Activated naive CD4-positive, alpha-beta T cell treated with anti-CD3 and anti-CD28 coated beads, Interleukin-2, amount 50 U/mL, for 72 hours (primary cell): ENCODE measurements around the gene STK31. TPM values are rescaled to one million over a fixed set of nuclear protein-coding genes. Genes with fewer than 3 reads are reported as not detected.
"Not testable (repeated sequence)": the region's sequence is repeated elsewhere in the genome, so short reads cannot be mapped to it uniquely, and the experiment has no call there.

ENCODE experiments used
- ATAC-seq, 2 donors: fragments of 150-1000 bp; cut with Tn5 transposase; 2 replicates each; pipeline ENCODE4 v1.10.0; 2021; ENCODE audit warnings: mild to moderate bottlenecking in 2 of 2, moderate library complexity in 2 of 2
- DNase-seq, 2 donors: peaks; one replicate each; pipeline ENCODE4 v3.0.0; 2021 to 2022; ENCODE audit warnings: low spot score in 2 of 2
- H3K27ac Mint-ChIP-seq, 2 donors: one replicate each; pipeline ENCODE4 v1.8.0; 2022; ENCODE audit warnings: mild to moderate bottlenecking in 2 of 2, mixed read lengths in 2 of 2
- H3K36me3 Mint-ChIP-seq, 2 donors: one replicate each; pipeline ENCODE4 v1.8.0; 2022; ENCODE audit warnings: mixed read lengths in 2 of 2
- H3K9me3 Mint-ChIP-seq, 2 donors: one replicate each; pipeline ENCODE4 v1.8.0; 2022; ENCODE audit warnings: mixed read lengths in 2 of 2
- total RNA-seq, 2 donors: library from RNA; stranded (reverse); gene quantifications; one replicate each; pipeline ENCODE4 v1.2.3, GENCODE V29; 2022

The STK31 gene, protein sequence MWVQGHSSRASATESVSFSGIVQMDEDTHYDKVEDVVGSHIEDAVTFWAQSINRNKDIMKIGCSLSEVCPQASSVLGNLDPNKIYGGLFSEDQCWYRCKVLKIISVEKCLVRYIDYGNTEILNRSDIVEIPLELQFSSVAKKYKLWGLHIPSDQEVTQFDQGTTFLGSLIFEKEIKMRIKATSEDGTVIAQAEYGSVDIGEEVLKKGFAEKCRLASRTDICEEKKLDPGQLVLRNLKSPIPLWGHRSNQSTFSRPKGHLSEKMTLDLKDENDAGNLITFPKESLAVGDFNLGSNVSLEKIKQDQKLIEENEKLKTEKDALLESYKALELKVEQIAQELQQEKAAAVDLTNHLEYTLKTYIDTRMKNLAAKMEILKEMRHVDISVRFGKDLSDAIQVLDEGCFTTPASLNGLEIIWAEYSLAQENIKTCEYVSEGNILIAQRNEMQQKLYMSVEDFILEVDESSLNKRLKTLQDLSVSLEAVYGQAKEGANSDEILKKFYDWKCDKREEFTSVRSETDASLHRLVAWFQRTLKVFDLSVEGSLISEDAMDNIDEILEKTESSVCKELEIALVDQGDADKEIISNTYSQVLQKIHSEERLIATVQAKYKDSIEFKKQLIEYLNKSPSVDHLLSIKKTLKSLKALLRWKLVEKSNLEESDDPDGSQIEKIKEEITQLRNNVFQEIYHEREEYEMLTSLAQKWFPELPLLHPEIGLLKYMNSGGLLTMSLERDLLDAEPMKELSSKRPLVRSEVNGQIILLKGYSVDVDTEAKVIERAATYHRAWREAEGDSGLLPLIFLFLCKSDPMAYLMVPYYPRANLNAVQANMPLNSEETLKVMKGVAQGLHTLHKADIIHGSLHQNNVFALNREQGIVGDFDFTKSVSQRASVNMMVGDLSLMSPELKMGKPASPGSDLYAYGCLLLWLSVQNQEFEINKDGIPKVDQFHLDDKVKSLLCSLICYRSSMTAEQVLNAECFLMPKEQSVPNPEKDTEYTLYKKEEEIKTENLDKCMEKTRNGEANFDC
- total RNA-seq, result under 1 TPM; 0.07 to 0.18 TPM

DNA sequence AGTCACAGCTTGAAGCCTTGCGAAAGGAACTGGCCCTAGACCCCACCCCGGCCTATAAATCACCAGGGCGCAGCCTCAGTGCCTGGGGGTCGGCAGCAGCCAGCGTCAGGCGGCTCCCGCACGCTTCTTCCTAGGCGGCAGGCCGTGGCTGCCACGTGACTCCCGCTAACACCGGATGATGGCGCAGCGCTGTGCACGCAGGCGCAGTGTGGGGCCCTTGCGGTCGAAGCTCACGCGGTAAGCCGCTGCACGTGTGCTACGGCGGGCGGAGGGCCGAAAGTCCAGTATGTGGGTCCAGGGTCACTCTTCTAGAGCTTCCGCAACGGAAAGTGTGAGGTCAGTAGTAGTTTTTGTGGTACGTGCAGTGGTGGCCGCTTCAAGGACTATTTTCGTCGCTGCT lies at the start of gene STK31:
Gene STK31 (plus strand): TSS at position 220 of the 400 bp plus-strand sequence. CDS start 67 bp downstream, at position 287.
- Mint-ChIP-seq H3K9me3 (peaks cover 3 to 10% of the 10 kb centered on the region in 2 donors), H3K27ac (no peak within 1 kb of the TSS), H3K36me3 (peaks cover 9 to 10% of the 10 kb centered on the region in 2 donors)
- no peak for DNase-seq
- no peak for ATAC-seq

DNA sequence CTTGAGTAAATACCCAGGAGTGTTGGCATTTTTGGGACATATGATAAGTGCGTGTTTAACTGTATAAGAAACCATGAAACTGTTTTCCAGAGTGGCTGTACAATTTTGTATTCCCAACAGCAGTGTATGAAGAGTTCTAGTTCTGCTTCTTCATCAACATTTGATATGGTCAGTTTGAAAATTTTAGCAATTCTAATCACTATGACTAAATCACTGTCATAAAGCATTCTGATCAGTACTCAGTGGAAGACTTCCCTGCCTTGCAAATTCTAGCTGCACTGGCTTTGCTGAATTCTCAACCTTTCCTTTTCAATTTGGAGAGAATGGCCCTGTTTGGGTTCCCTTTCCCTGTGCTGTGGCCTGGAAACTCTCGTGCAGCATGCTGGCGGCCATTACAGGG lies 48.6 kb upstream of the STK31 start:
- no peak for DNase-seq
- peaks cover 6 to 8% of the 10 kb centered on the region in 2 donors for H3K36me3 Mint-ChIP-seq
- peaks cover 6 to 9% of the 10 kb centered on the region in 2 donors for H3K9me3 Mint-ChIP-seq
- no peak overlapping the region for H3K27ac Mint-ChIP-seq
- ATAC-seq, result no peak

DNA sequence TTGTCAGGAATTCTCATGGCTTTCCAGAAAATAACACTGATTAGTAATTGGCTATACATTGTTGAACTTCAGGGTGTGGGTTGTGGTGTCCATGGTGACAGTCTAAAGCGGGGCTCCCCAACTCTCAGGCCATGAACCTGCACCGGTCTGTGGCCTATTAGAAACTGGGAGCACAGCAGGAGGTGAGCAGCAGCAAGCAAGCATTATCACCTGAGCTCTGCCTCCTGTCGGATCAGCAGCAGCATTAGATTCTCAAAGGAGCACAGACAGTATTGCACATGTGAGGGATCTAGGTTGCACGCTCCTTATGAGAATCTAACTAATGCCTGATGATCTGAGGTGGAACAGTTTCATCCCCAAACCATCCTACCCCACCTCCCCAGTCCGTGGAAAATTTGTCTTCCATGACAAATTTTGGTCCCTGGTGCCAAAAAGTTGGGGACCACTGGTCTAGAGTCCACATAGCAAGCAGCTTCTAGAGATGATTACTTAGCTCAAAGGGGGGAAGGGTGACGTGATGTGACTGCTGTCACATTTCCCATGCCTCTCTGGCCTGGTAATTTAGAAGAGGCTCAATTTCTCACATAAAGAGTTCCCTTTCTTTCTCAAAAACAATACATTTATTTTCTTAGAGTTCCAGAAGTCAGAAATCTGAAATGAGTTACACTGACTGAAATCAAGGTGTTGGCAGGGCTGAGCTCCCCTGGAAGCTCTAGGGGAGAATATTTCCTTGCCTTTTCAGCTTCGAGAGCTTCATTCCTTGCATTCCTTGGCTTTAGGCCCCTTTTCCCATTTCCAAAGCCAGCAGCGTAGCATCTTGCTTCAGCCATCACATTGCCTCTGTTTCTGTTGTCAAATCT lies 47.7 kb upstream of the STK31 start:
- DNase-seq, result no peak
- ATAC-seq, result no peak
- Mint-ChIP-seq H3K9me3 (peaks cover under 1 to 6% of the 10 kb centered on the region in 2 donors), H3K36me3 (peaks cover under 1 to 6% of the 10 kb centered on the region in 2 donors), H3K27ac (no peak overlapping the region)

DNA sequence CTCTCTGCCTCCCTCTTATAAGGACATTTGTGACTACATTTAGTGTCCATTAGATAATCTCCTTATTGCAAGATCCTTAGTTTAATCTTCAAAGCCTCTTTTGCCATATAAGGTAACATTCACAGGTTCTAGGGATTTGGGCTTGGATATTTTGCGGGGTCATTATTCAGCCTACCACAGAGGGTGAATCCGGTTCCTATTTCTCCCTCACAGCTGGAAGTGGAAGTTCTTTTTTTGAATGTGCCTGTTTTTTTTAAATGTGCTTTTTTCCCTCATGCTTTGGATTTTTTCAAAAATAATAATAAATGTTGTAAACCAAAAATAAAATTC lies 47.1 kb upstream of the STK31 start:
- Mint-ChIP-seq H3K27ac (no peak overlapping the region), H3K9me3 (peaks cover 0 to 6% of the 10 kb centered on the region in 2 donors), H3K36me3 (peaks cover 0 to 6% of the 10 kb centered on the region in 2 donors)
- ATAC-seq (no peak), DNase-seq (no peak)

DNA sequence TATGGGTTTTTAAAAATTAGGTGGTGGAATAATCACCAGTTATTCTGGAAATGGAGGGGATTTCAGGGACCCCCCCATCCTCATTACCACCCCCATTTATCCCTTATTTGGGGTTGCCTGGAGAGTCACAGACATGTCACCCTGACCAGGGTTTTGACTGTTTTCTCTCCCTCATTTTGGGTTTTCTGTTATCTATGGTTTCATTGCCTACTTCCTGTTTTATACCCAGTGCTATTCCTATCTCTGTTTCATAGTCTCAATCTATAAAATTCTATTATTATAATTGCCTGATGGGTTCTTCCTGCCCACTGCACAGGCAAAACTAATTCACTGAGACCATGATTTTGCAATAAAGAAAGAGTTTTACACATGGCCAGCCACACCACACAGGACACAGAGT lies 45.9 kb upstream of the STK31 start:
- ATAC-seq (no peak), DNase-seq (no peak)
- Mint-ChIP-seq H3K36me3 (no peaks in the 10 kb centered on the region), H3K27ac (no peak overlapping the region), H3K9me3 (no peaks in the 10 kb centered on the region)

DNA sequence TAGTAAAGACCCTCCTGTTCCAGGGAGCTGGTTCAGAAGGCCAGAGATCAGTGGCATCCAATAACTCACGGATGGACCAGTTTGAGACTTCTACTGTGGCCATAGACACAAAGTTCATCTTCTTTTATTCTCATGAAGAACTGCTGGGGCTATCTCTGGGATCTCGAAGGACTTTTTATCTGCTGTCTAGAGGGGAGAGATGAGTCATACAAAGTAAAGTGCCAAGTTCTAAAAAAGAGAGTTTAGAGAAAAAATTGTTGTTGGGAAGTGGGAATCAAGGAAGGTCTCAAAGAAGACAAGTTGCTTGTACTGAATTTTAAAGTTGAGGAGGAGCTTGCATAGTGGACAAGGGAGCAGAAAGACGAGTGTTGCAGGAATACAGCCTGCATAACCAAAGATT lies 38.0 kb upstream of the STK31 start:
- DNase-seq (no peak), ATAC-seq (no peak)
- Mint-ChIP-seq H3K27ac (no peak overlapping the region), H3K36me3 (no peaks in the 10 kb centered on the region), H3K9me3 (no peaks in the 10 kb centered on the region)

DNA sequence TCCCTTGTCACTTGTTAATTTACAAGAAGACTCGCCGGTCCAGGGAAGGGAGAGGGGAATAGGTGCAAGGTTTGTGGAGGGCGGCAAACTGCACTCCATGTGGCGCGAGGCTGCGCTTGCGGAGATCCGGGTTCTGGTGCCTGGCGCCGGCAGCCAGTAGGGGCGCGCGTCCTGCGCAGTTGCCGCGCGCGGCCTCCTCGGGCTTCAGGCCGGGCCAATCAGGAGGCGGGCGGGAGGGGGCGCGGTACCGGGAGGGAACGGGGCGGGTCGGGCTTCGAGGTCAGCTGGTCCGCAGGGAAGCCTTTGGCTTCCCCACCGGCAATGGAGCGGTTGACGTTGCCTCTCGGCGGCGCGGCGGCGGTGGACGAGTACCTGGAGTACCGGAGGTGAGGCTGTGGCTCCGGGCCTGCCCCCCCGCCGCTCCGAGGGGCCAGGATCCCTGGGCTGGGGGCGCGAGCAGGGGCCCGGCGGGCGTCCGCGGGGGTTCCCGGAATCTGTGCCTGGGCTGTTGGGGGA lies 30.1 kb upstream of the STK31 start, which contains the start of gene FAM221A:
Gene FAM221A (plus strand): TSS at position 302 of the 516 bp plus-strand sequence. CDS start 20 bp downstream, at position 322.
- DNase-seq (peak; percentile 79 to 81), ATAC-seq (peak; percentile 96)
- H3K27ac Mint-ChIP-seq, result peak within 1 kb of the TSS in 1 of 2 donors; percentile 80
- H3K9me3 Mint-ChIP-seq, result no peaks in the 10 kb centered on the region
- peaks cover 0 to 11% of the 10 kb centered on the region in 2 donors for H3K36me3 Mint-ChIP-seq

DNA sequence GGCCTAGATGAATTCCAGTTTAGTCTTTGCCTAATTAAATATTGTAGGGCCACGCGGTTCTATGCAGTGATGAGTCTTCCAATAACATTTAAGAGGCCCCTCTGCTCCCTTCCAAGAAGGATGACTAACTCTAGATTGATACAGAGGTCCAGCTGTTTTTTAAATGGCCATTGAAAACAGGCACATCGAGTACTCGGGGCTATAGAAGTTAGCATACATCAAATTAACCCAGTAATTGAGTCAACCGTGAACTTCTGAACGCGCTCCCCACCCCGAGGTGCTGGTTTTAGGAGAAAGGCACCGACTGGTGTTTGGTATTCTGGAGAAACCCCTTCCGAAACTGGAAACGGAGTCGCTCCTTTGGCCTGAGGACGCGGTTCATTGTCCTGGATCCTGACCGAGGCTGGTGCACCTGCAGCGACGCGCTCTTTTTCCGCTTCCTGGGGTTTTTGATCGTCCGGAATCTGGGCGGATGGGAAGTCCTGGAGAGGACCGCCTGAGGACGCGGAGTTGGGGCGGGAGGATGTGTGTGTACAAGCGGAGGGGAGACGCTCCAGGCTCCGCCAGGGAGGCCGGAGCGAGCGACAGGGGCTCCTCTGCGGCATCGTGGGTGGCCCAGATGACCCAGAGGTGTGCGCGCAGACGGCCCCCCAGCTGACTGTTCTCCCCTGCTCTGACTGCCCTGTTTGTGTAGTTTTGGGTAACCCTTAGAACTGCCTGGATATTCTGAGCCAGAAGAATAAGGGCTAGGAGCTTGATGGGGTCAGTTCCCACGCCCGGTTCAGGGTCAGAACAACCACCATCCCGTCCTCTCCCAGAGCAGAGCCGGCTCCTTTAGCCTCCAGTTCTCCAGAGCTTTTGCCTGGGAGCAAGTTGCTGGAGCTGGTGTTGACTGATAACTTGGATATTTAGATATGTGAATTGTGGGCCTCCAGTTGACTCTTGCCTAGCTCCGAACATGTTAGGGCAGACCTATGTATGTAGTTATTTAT lies 29.3 kb upstream of the STK31 start:
- DNase-seq (peak in 1 of 2 donors; percentile 36), ATAC-seq (peak; percentile 55 to 70)
- Mint-ChIP-seq H3K36me3 (peaks cover 0 to 11% of the 10 kb centered on the region in 2 donors), H3K9me3 (no peaks in the 10 kb centered on the region), H3K27ac (peak overlapping the region in 1 of 2 donors; percentile 80)

DNA sequence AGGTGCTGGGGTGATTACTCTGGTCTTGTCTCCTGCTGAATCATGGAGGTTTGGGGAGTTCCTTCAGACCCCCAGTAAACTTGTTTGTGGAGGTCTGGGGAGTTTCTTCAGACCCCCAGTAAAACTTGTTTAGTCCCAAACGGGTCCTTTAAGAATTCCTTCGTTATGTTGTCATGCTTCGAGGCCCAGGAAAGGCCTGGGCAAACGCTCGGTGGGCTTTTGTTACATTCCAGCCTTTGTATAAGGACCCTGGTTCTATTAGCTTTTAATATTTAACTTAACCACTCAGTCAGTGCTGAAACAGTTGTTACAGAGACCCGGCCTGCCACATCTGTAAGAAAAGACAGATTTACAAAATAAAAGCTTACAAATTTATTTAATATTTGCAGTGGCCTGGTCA lies 26.0 kb upstream of the STK31 start:
- not testable (repeated sequence) for ATAC-seq, H3K36me3 Mint-ChIP-seq, H3K27ac Mint-ChIP-seq, H3K9me3 Mint-ChIP-seq, DNase-seq

DNA sequence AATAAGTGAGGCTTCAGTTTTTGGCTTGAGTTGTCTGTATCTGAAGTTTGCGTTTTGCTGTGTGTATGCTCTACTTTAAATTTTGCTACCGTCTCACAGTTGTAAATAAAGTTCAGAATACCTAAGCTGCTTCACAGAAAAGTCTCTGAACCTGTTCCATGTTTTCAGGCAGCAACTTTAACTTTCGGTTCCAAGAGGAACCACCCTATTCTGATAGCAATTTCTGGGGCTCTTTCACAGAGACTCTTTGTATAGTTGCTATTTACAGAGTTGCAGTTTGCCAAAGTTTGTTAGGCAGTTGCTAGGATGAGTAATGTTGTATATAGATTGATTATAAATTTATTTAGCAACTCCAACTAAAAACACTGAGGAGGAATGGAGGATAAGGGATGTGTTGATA lies 24.3 kb upstream of the STK31 start:
- no peak overlapping the region for H3K27ac Mint-ChIP-seq
- no peaks in the 10 kb centered on the region for H3K9me3 Mint-ChIP-seq
- no peaks in the 10 kb centered on the region for H3K36me3 Mint-ChIP-seq
- ATAC-seq, result no peak
- no peak for DNase-seq

DNA sequence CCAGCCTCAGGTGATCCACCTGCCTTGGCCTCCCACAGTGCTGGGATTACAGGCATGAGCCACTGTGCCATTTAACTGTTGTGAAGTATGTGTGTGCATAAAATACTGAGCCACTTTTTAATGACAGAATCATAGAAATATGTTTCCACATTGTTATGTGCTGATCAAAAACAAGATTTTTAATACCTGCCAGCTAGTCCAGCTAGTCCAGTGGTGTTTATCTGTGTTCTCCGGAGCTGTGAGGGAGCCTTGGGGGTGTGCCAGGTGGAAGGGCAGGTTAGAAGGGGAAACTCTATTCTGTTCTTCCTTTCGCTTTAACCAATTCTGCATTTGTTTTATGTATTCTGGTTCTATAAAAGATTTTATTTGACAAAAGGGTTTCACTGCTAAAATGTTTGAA lies 23.0 kb upstream of the STK31 start:
- H3K36me3 Mint-ChIP-seq, result no peaks in the 10 kb centered on the region
- H3K27ac Mint-ChIP-seq, result no peak overlapping the region
- H3K9me3 Mint-ChIP-seq, result no peaks in the 10 kb centered on the region

DNA sequence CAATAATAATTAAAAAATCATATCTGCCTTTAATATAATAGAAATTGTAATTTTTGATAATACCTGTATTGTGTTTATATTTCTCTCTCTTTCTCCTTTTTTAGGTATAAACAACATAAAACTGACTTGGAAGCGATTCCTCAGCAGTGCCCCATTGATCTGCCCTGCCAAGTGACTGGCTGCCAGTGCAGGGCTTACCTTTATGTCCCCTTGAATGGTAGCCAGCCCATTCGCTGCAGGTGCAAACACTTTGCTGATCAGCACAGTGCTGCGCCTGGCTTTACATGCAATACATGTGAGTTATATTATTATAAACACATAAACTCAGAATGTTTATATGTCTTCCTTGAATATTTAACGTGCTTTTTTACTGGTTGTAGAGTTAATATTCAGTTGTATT lies 20.9 kb upstream of the STK31 start:
- H3K27ac Mint-ChIP-seq, result no peak overlapping the region
- ATAC-seq, result no peak
- no peaks in the 10 kb centered on the region for H3K9me3 Mint-ChIP-seq
- no peak for DNase-seq
- H3K36me3 Mint-ChIP-seq, result peaks cover 7 to 15% of the 10 kb centered on the region in 2 donors

More for the DNA sequence above, 23.0 kb upstream of the STK31 start:
- ATAC-seq (no peak), DNase-seq (no peak)

DNA sequence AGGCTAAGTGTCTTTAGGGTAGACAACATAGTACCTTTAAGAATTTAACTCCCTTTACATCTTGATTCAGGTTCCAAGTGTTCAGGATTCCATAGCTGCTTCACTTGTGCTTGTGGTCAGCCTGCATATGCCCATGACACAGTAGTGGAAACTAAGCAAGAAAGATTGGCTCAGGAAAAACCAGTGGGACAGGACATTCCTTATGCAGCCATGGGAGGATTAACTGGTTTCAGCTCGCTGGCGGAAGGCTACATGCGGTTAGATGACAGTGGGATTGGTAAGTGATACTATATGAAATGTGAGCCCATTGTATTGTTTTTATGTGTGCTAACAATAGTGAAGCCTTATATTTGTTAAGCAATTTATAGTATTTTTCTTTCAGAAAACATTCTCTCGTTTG lies 18.7 kb upstream of the STK31 start:
- no peak for DNase-seq
- H3K36me3 Mint-ChIP-seq, result peaks cover 10 to 18% of the 10 kb centered on the region in 2 donors

DNA sequence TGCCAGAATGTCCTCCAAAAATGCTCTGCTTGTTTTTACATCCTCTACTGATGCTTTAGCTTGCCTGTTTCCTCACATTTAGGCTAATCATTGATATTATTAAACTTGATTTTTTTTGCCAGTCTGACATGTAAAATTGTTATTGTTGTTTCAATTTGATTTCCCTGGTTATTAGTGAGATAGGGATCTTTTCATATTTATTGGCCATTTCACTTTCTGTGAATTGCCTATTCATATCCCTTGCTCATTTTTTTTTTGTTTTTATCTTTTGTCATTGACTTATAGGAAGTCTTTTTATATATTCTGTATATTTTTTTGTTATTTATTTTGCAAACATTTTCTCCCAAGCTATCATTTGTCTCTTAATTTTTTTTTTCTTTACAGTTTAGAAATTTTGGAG lies 16.8 kb upstream of the STK31 start:
- peaks cover 10 to 18% of the 10 kb centered on the region in 2 donors for H3K36me3 Mint-ChIP-seq
- no peaks in the 10 kb centered on the region for H3K9me3 Mint-ChIP-seq
- ATAC-seq (no peak), DNase-seq (no peak)
- no peak overlapping the region for H3K27ac Mint-ChIP-seq

More for the DNA sequence above, 18.7 kb upstream of the STK31 start:
- H3K9me3 Mint-ChIP-seq, result no peaks in the 10 kb centered on the region
- no peak for ATAC-seq
- H3K27ac Mint-ChIP-seq, result no peak overlapping the region

DNA sequence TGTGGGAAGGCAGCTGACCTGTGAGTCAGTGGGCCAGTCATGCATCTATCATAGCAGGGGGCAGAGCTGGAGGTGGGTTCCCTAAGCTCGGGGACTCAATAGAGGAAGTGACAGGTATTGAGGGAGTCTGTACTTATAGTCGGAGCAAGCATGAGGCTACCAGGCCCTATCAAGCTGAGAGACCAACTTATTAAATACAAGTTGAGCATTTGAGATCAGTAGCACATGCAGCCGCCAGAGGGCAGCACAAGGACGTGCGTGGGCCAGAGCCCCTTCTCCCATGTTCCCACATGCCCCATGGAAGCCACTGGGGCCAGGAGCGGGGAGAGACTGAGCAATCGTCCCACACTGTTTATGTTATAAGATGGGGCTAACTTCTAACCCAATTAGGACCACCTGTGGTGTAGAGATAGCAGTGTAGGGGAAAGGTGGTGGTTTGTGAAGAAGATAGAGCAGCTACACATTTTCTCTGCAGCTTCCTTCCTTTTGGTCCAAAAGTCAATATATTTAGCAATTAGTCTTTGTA lies 13.0 kb upstream of the STK31 start:
- peak; percentile 63 for ATAC-seq
- H3K36me3 Mint-ChIP-seq, result peaks cover 10 to 18% of the 10 kb centered on the region in 2 donors
- peak overlapping the region in 1 of 2 donors; percentile 20 for H3K27ac Mint-ChIP-seq
- H3K9me3 Mint-ChIP-seq, result no peaks in the 10 kb centered on the region
- peak in 1 of 2 donors; percentile 60 for DNase-seq
